ENCODE results near the gene MT1E. TPM values are rescaled to one million over a fixed set of nuclear protein-coding genes. Genes with fewer than 3 reads are reported as not detected.

The MT1E gene
- total and polyA plus RNA-seq, 3 donors from 2014 or later, result 10.5 to 55.4 (median 22.4) TPM

- Histone ChIP-seq H3K36me3 (ENCODE audit: low read depth, missing control alignments) (no peaks in the 10 kb centered on the region), H3K9me3 (no peaks in the 10 kb centered on the region), H3K27ac (no peak overlapping the region), H3K4me1 (peaks cover 17% of the 10 kb centered on the region), H3K4me3 (no peak overlapping the region), H3K27me3 (no peaks in the 10 kb centered on the region)
- 61 to 62% methylated on average over 9 of the region's 9 CpGs for WGBS, 2 donors
- intact Hi-C loops (cut with DNase I; ENCODE audit: low total_unique reads), result no loop called here
- no peak for DNase-seq
- no peak for TF ChIP-seq CTCF (IDR thresholded peaks at IDR 0.05)
- TF ChIP-seq POLR2A (IDR thresholded peaks at IDR 0.05), result no peak
Observed at GRCh38 chr16:56636616-56637413, 11.2 kb downstream of the MT1E start.

- Histone ChIP-seq H3K27ac (peak within 1 kb of the TSS in 1 of 2 donors; percentile 28), H3K9me3 (no peaks in the 10 kb centered on the region), H3K4me3 (peak within 1 kb of the TSS in 1 of 2 donors; percentile 47), H3K27me3 (no peaks in the 10 kb centered on the region), H3K4me1 (peaks cover 14% of the 10 kb centered on the region), H3K36me3 (ENCODE audit: low read depth, missing control alignments) (no peaks in the 10 kb centered on the region)
- DNase-seq, result peak; percentile 83
- 9 to 21% methylated on average over 35 to 62 of the region's 68 CpGs for WGBS, 2 donors
- intact Hi-C loops (cut with DNase I; ENCODE audit: low total_unique reads), result no loop called here
- TF ChIP-seq POLR2A (IDR thresholded peaks at IDR 0.05) (no peak), CTCF (IDR thresholded peaks at IDR 0.05) (no peak)
Observed at GRCh38 chr16:56637814-56638750, 12.5 kb downstream of the MT1E start, which contains the start of gene MT1A. MT1A (plus strand) TSS chr16:56638666; CDS start chr16:56638739, 73 bp downstream.

DNA sequence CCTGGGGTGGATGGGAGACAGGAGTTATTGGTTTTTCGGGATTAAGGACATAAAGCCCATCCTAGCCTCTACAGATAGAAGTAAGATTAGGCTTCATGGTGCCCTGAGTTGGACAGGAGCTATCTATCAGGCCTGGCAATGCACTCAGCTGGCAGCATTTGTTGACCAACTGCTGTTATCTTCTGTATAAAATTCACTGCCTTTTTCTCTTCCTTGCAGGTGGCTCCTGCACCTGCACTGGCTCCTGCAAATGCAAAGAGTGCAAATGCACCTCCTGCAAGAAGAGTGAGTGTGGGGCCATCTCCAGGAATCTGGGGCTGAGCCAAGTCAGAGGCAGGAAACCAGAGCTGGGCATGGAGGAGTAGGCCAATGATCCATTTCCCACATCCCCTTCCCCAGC lies 13.5 kb downstream of the MT1E start:
- H3K4me3 ChIP-seq, result no peak overlapping the region
- intact Hi-C loops (cut with DNase I; ENCODE audit: low total_unique reads), result no loop called here
- peaks cover 19% of the 10 kb centered on the region for H3K4me1 ChIP-seq
- no peak overlapping the region for H3K27ac ChIP-seq
- 44 to 63% methylated on average over 1 of the region's 1 CpG for WGBS, 2 donors
- H3K36me3 ChIP-seq (ENCODE audit: low read depth, missing control alignments), result no peaks in the 10 kb centered on the region
- no peaks in the 10 kb centered on the region for H3K27me3 ChIP-seq
- TF ChIP-seq CTCF (IDR thresholded peaks at IDR 0.05), result no peak
- no peak for TF ChIP-seq POLR2A (IDR thresholded peaks at IDR 0.05)
- no peaks in the 10 kb centered on the region for H3K9me3 ChIP-seq
- DNase-seq, result no peak

- no peaks in the 10 kb centered on the region for H3K27me3 ChIP-seq
- H3K27ac ChIP-seq, result no peak overlapping the region
- peaks cover 19% of the 10 kb centered on the region for H3K4me1 ChIP-seq
- H3K9me3 ChIP-seq, result no peaks in the 10 kb centered on the region
- no peak for DNase-seq
- 91 to 95% methylated on average over 1 of the region's 1 CpG for WGBS, 2 donors
- intact Hi-C loops (cut with DNase I; ENCODE audit: low total_unique reads), result no loop called here
- no peak overlapping the region for H3K4me3 ChIP-seq
- TF ChIP-seq POLR2A (IDR thresholded peaks at IDR 0.05), result no peak
- no peaks in the 10 kb centered on the region for H3K36me3 ChIP-seq (ENCODE audit: low read depth, missing control alignments)
Observed at GRCh38 chr16:56640076-56640475, 14.5 kb downstream of the MT1E start.

- TF ChIP-seq POLR2A (IDR thresholded peaks at IDR 0.05), result no peak
- no peak for TF ChIP-seq CTCF (IDR thresholded peaks at IDR 0.05)
- no peaks in the 10 kb centered on the region for H3K27me3 ChIP-seq
- no peaks in the 10 kb centered on the region for H3K36me3 ChIP-seq (ENCODE audit: low read depth, missing control alignments)
- H3K4me3 ChIP-seq, result no peak overlapping the region
- DNase-seq, result no peak
- H3K27ac ChIP-seq, result no peak overlapping the region
- intact Hi-C loops (cut with DNase I; ENCODE audit: low total_unique reads), result no loop called here
- 92 to 96% methylated on average over 2 of the region's 2 CpGs for WGBS, 2 donors
- H3K4me1 ChIP-seq, result peaks cover 19% of the 10 kb centered on the region
- H3K9me3 ChIP-seq, result no peaks in the 10 kb centered on the region
Observed at GRCh38 chr16:56641166-56641565, 15.6 kb downstream of the MT1E start.

Measured in testis (tissue), 3 donors.